Uterus (tissue), 2 donors: ENCODE measurements around the gene CCDC28B.

ENCODE experiments used
- CTCF ChIP-seq, 4 experiments: fragments of 200-600 bp in 2 of 4; fragments of 450-650 bp in 2 of 4; sonication (generic) in 2 of 4; IDR thresholded peaks; one replicate each; pipeline ENCODE4 v1.5.1; 2016 to 2019; ENCODE audit warnings: antibody characterized with exemption in 4 of 4, mild to moderate bottlenecking in 2 of 4, moderate library complexity in 1 of 4
- POLR2A ChIP-seq, 2 donors: fragments of 450-650 bp; IDR thresholded peaks; one replicate each; pipeline ENCODE4 v1.6.1; 2016; ENCODE audit warnings: antibody characterized with exemption in 2 of 2, mild to moderate bottlenecking in 1 of 2, moderate library complexity in 1 of 2

GRCh38 chr1:32220746-32221580, 20.6 kb downstream of the CCDC28B start:
- TF ChIP-seq POLR2A (IDR thresholded peaks at IDR 0.05) (no peak), CTCF (IDR thresholded peaks at IDR 0.05) (no peak)
